ENCODE measurements around the gene STUM. TPM values are rescaled to one million over a fixed set of nuclear protein-coding genes. Genes with fewer than 3 reads are reported as not detected.

STUM gene
- total RNA-seq, 1 experiment from 2014 or later: 0.32 TPM

GRCh38 chr1:226569879-226570547, 21.4 kb downstream of the STUM start:
- in situ Hi-C loops (cut with HindIII; ENCODE audit: low pct_unique_long_range_greater_than_20kb, low sequenced_read_pairs): no loop called here
- DNase-seq (ENCODE audit: low read depth, low spot score): peak; percentile 61

DNA sequence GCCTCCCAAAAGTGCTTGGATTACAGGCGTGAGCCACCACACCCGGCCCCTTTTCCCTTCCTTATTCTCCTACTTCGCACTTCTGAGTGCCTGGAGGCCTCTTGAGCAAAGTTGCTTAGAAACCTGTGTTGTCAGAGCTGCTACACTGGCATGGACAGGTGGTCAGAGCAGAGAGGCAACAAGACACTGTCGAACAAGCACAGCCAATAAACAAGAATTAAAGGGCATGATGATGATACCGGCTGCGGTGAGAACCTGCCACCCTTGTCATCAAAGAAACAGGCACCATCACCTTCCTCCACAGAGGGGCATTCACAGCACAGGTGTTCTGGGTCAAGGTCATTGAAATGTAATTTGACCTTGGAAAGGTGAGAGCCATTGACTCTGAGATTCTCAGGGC, 23.3 kb downstream of the STUM start:
- no peak for DNase-seq (ENCODE audit: low read depth, low spot score)
- in situ Hi-C loops (cut with HindIII; ENCODE audit: low pct_unique_long_range_greater_than_20kb, low sequenced_read_pairs): no loop called here

GRCh38 chr1:226572325-226572726, 23.8 kb downstream of the STUM start:
- in situ Hi-C loops (cut with HindIII; ENCODE audit: low pct_unique_long_range_greater_than_20kb, low sequenced_read_pairs): no loop called here

GRCh38 chr1:226574044-226574443, 25.5 kb downstream of the STUM start:
- in situ Hi-C loops (cut with HindIII; ENCODE audit: low pct_unique_long_range_greater_than_20kb, low sequenced_read_pairs): no loop called here
- no peak for DNase-seq (ENCODE audit: low read depth, low spot score)

More at GRCh38 chr1:226572325-226572726, 23.8 kb downstream of the STUM start:
- no peak for DNase-seq (ENCODE audit: low read depth, low spot score)

DNA sequence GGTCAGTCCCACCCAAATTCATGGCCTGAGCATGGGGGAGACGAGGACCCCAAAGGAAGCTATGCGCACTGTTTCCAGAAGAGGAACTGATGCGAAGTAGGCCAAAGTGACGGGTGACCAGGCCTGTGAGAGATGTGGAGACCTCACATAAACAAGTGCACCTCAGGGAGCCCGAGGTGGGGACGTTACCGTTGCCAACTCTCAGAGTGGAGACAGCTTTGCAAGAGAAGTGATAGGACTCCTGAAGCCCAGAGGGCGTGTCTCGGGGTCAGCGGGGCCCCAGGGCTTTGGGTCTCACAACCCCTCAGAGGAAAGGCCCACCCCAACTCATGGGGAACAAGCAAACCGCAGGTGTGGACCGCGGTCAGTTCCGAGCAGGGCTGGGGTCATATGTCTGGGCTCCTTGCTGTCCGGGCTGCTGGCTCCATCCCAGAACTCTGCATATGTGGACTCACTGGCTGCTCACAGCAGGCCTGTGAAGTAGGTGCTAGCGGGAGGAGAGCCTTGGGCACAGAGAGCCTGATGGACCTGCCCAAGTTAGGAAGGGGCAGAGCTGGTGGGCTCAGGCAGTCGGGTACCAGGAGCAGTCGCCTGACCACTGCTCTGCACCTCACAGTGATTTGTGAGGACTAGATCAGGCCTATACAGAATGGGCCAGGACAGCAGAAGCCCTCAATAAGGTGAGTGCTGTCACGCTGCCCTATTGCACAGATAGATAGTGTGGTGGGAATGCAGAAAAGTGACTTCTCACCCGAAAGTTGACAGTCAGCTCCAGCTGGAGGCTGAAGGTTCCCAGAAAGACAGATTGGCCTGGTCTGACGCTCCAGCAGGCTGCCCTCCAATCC, 26.2 kb downstream of the STUM start:
- in situ Hi-C loops (cut with HindIII; ENCODE audit: low pct_unique_long_range_greater_than_20kb, low sequenced_read_pairs): no loop called here
- DNase-seq (ENCODE audit: low read depth, low spot score): no peak

GRCh38 chr1:226575436-226575720, 26.8 kb downstream of the STUM start:
- in situ Hi-C loops (cut with HindIII; ENCODE audit: low pct_unique_long_range_greater_than_20kb, low sequenced_read_pairs): no loop called here
- no peak for DNase-seq (ENCODE audit: low read depth, low spot score)

GRCh38 chr1:226575739-226576378, 27.3 kb downstream of the STUM start:
- in situ Hi-C loops (cut with HindIII; ENCODE audit: low pct_unique_long_range_greater_than_20kb, low sequenced_read_pairs): no loop called here
- no peak for DNase-seq (ENCODE audit: low read depth, low spot score)

- in situ Hi-C loops (cut with HindIII; ENCODE audit: low pct_unique_long_range_greater_than_20kb, low sequenced_read_pairs): no loop called here
Measured at GRCh38 chr1:226576601-226577000, 28.0 kb downstream of the STUM start.

DNA sequence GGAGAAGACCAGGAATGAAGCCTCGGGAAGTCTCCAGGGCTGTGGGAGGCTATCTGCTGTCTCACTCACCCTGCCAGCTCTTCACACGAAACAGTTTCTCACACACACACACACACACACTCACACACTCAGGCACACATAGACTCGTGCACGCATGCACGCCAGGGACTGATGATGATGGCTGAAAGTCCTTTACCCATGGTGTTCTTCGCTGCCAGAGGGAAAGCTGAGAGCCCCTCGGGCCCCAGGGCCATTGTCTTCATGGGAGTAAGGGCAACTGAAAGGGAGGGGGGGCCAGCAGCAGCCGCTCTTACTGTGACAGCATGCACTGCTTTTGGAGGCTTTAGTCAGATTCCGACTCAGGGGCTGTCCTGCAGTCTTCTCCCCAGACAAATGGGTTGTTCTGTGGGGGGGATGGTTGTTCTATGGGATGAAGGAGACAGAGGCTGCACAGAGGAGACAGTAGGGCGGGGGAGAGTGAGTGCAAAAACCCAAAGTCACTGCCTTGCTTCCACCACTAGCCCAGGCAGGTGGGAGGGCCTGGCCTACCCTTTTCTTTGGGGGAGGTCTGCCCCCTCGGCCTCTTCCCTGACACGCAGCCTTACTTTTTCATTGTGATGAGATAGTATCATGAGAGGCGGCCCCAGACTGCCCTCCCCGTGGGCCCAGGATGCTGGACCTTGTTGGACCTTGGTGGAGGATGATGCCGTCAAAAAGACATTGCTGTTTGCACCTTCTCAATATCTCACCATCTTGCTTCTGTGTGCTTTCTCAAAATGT, 29.0 kb downstream of the STUM start:
- DNase-seq (ENCODE audit: low read depth, low spot score): no peak
- in situ Hi-C loops (cut with HindIII; ENCODE audit: low pct_unique_long_range_greater_than_20kb, low sequenced_read_pairs): no loop called here

More at GRCh38 chr1:226576601-226577000, 28.0 kb downstream of the STUM start:
- DNase-seq (ENCODE audit: low read depth, low spot score): no peak

DNA sequence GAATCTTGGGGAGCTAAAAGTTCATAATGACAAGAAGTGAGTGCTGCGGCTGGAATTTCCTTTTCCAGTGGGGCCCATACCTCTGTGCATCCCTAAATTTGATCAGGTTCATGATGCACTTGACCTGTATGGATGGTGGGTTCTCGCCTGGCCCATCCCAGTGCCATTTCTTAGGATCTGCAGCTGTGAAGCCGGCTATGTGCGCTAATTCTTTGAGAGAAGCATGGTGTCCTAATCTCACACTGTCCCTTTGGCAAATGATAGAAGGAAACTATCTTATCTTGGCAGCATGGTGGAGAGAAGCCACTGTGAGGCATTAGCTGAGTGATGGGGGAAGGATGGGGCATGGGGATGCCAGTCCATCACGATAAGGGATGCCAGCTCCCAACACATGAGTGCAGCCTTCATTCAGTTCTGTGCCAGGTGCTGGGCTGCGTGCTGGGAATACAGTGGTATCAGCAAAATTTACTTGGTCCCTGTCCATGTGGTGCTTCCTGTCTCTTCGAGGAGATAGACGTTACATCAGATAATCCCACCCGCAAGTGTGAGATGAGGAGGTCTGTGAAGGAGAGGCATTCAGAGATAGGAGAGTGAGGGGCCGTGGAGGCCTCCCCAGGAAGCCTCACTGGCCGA, 30.5 kb downstream of the STUM start:
- in situ Hi-C loops (cut with HindIII; ENCODE audit: low pct_unique_long_range_greater_than_20kb, low sequenced_read_pairs): no loop called here
- no peak for DNase-seq (ENCODE audit: low read depth, low spot score)

DNA sequence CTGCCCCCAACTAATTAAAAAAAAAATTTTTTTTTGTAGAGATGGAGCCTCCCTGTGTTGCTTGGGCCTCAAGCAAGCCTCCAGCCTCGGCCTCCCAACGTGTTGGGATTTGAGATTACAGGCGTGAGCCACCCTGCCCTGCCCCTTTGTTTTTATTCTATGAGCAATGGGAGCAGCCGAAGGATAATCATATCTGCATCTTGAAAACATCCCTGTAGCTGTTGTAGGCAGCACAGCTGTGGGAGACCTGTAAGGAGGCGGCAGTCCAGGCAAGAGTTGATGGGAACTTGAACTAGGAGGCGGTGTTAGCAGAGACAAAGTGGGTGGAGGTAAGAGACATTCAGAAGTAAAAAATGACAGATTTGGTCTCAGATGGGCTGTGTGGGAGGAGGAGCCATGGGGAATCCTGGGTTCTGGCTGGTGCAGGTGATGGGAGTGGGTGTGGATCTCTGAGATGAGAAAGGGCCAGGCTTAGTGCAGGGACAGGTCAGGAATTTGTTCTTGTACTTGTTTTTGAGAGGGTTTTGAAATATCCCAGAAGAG, 31.3 kb downstream of the STUM start:
- no peak for DNase-seq (ENCODE audit: low read depth, low spot score)
- in situ Hi-C loops (cut with HindIII; ENCODE audit: low pct_unique_long_range_greater_than_20kb, low sequenced_read_pairs): no loop called here

DNA sequence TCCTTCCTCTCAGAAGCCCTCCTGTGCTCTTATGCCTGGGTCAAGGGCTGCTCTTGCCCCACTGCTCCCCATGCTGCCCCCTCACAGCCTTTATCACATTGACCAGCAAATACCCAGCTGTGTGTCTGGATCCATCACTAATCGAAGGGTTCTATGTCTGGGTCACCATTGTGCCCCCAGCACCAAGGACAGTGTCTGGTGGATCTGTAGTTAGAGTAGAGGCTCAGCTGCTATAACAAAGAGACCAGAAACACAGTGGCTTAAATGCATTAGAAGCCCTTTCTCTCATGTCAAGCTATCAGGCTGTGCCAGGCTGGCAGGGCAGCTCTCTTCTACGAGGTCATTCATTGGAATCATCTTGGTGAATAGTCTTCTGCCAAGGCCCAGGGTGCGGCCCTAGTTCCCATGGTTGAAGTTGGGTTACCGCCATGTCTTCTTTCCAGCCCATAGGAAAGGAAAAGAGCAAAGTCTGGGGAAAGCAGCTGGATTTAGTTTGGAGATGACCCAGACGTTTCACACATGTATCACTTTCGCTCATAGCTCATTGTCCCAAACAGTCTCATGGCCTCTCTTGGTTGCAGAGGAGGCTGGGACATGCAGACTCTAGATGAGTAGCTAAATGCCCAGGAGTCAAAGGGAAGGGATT, 32.2 kb downstream of the STUM start:
- in situ Hi-C loops (cut with HindIII; ENCODE audit: low pct_unique_long_range_greater_than_20kb, low sequenced_read_pairs): no loop called here
- no peak for DNase-seq (ENCODE audit: low read depth, low spot score)

DNA sequence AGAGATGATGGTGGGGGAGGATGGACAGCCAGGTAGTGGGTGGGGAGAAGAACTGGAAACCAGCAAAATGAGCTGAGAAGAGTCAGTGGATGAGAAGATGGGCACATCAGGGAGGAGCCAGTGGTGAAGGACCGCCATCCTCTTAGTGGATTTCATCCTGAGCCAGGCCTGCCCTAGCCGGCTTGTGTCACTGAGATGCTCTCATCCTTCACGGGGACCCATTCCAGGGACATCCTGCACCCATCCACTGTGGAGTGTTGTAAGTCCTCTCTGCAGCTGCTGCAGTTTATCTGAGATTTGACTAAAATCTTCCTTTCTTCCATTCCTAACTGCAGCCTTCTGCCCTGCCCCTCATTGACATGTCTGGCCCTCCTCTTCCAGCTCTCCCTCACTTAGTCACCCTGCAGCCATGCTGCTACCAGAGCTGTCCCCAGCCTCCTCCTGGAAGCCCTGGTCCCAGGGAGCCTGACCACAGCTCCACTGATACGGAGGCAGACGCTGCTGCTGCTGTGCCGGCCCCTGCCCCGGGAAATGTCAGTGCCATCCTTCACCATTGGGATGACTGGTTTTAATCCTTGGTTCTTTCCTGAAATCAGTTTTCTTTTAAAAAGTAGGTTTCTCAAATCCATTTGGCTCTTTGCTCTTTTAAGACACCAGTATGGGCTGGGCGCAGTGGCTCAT, 33.2 kb downstream of the STUM start:
- in situ Hi-C loops (cut with HindIII; ENCODE audit: low pct_unique_long_range_greater_than_20kb, low sequenced_read_pairs): no loop called here
- no peak for DNase-seq (ENCODE audit: low read depth, low spot score)

- DNase-seq (ENCODE audit: low read depth, low spot score): no peak
- in situ Hi-C loops (cut with HindIII; ENCODE audit: low pct_unique_long_range_greater_than_20kb, low sequenced_read_pairs): no loop called here
Measured at GRCh38 chr1:226582966-226583365, 34.4 kb downstream of the STUM start.

DNA sequence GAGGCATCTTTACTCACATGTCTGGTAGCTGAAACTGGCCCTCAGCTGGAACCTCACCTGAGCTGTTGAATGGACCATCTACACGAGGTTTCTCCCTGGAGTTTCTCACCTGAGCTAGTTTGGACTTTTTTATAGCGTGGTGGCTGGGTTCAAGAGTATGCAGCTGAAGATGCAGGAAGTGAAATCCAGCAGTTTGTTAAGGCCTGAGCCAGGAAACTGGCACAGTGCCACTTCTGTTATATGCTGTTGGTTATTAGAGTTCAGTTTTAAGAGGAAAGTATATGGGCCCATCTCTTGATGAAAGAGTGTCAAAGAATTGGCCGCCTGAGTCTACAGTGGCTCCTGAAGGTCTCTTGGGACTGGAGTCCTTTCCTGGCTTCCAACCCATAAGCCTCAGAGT, 35.6 kb downstream of the STUM start:
- DNase-seq (ENCODE audit: low read depth, low spot score): no peak
- in situ Hi-C loops (cut with HindIII; ENCODE audit: low pct_unique_long_range_greater_than_20kb, low sequenced_read_pairs): no loop called here

GRCh38 chr1:226586116-226586515, 37.6 kb downstream of the STUM start:
- in situ Hi-C loops (cut with HindIII; ENCODE audit: low pct_unique_long_range_greater_than_20kb, low sequenced_read_pairs): no loop called here
- no peak for DNase-seq (ENCODE audit: low read depth, low spot score)

All from SK-MEL-5 (cell line).